Right cardiac atrium (tissue), 5 donors: ENCODE results near the gene IL1A. TPM values are rescaled to one million over a fixed set of nuclear protein-coding genes. Genes with fewer than 3 reads are reported as not detected.

Experiments
- ATAC-seq, 2 donors: fragments of 200-7000 bp; cut with Tn5 transposase; one replicate each; pipeline versions ENCODE4 v1.8.0 to v1.9.1; 2020; ENCODE audit warnings: moderate library complexity in 2 of 2, mild to moderate bottlenecking in 1 of 2
- DNase-seq, 3 donors: peaks; one replicate each; pipeline ENCODE4 v3.0.0-alpha.2; 2020
- H3K27ac ChIP-seq: one replicate; pipeline ENCODE4 v1.5.1; 2013; ENCODE audit warnings: mild to moderate bottlenecking, low read length, control low read depth, moderate library complexity
- H3K27me3 ChIP-seq: one replicate; pipeline ENCODE4 v1.6.1; 2013; ENCODE audit not compliant: control insufficient read depth, insufficient read depth
- H3K4me1 ChIP-seq: one replicate; pipeline ENCODE4 v1.6.1; 2013; ENCODE audit warnings: low read length; ENCODE audit not compliant: control insufficient read depth, insufficient read depth
- H3K4me3 ChIP-seq: one replicate; pipeline ENCODE4 v1.5.1; 2013; ENCODE audit warnings: low read length, control low read depth
- H3K9me3 ChIP-seq: one replicate; pipeline ENCODE4 v1.6.1; 2013; ENCODE audit warnings: low read length; ENCODE audit not compliant: control insufficient read depth
- WGBS: extraction: QIAGEN DNeasy Blood & Tissue Kit; methylation state at CpG from one replicate; pipeline ENCODE4 v1.1.7; 2013; 5-methylcytosine and 5-hydroxymethylcytosine counted together
- intact Hi-C, 4 donors: fragments of 100-400 bp; cut with DNase I; formaldehyde crosslinking; loops; one replicate each; pipeline versions ENCODE4 v1.11.0 to v1.14.0; 2022 to 2023
- polyA plus RNA-seq: library from polyadenylated mRNA; stranded (reverse); fragments of 200-250 nt; gene quantifications from one replicate; pipeline ENCODE4 v1.2.3, GENCODE V29; 2013
- total RNA-seq, 4 donors: library from RNA; stranded (reverse); fragmentation: NEBNext Ultra II Directional; extraction: Animal tissue kit (Norgen Biotek cat#: 25700); gene quantifications; one replicate each; pipeline ENCODE4 v1.2.1, GENCODE V29; 2021
- donor health status: healthy with polysubstance abuse.
- donor health status: DM: no; HTN: yes; CAD: no.
- donor health status: DM: no; HTN: no; CAD: no.
- donor health status: DM: no; HTN: yes; CAD: no; lungs with severe emphysema.
- donor health status: DM: yes; HTN: yes; CAD: no.

The IL1A gene
- total and polyA plus RNA-seq, 5 donors, result not detected

DNA sequence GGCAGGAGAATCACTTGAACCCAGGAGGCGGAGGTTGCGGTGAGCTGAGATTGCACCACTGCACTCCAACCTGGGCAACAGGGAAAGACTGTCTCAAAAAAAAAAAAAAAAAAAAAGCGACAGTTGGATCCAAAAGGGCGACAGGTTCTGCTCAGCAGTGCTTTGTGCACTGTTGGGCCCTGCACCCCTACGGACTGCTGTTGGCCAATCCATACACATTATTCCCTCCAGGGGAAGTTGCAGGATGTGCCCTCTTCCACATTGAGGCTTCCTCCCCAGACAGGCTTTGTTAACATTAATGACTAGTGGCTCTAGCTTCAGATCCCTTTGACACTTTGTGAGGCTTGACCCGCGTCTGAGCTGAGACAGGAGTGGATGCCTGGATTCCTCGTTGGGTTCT is 54.1 kb downstream of the IL1A start:
- H3K4me3 ChIP-seq, result no peak overlapping the region
- intact Hi-C loops, result no loop called here
- ATAC-seq, result no peak
- H3K9me3 ChIP-seq, result no peaks in the 10 kb centered on the region
- H3K27ac ChIP-seq, result no peak overlapping the region
- WGBS, result 78% methylated on average over 8 of the region's 8 CpGs
- no peaks in the 10 kb centered on the region for H3K27me3 ChIP-seq
- no peak for DNase-seq
- no peaks in the 10 kb centered on the region for H3K4me1 ChIP-seq

GRCh38 chr2:112728378-112729175 is 55.7 kb downstream of the IL1A start:
- intact Hi-C loops, result loop anchor here (5.0 kb wide), 2 partner anchors 101 to 126 kb away; no protein-coding TSS in a partner anchor
- DNase-seq (no peak), ATAC-seq (no peak)
- Histone ChIP-seq H3K27me3 (no peaks in the 10 kb centered on the region), H3K4me3 (no peak overlapping the region), H3K4me1 (no peaks in the 10 kb centered on the region), H3K27ac (no peak overlapping the region), H3K9me3 (no peaks in the 10 kb centered on the region)
- WGBS, result 49% methylated on average over 11 of the region's 11 CpGs

DNA sequence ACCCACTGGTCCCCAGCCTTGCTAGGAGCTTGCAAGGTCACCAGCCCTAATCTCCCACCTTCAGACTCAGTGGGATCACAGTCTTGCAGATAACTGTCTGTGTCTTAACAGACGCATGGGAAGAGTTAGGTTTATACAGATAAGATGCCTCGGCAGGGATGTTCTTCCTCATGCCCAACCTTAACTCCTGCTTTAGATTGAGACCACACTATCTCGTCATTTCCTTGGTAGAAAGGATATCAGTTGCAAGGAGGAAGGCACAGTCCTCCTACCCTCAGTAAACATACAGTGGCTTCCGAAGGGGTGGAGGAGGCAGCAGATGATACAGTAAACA is 56.3 kb downstream of the IL1A start:
- Histone ChIP-seq H3K27me3 (no peaks in the 10 kb centered on the region), H3K9me3 (no peaks in the 10 kb centered on the region), H3K4me1 (no peaks in the 10 kb centered on the region), H3K27ac (no peak overlapping the region), H3K4me3 (no peak overlapping the region)
- DNase-seq, result no peak
- ATAC-seq, result no peak
- 42% methylated on average over 4 of the region's 4 CpGs for WGBS
- intact Hi-C loops, result loop anchor here (5.0 kb wide), 2 partner anchors 101 to 126 kb away; no protein-coding TSS in a partner anchor

DNA sequence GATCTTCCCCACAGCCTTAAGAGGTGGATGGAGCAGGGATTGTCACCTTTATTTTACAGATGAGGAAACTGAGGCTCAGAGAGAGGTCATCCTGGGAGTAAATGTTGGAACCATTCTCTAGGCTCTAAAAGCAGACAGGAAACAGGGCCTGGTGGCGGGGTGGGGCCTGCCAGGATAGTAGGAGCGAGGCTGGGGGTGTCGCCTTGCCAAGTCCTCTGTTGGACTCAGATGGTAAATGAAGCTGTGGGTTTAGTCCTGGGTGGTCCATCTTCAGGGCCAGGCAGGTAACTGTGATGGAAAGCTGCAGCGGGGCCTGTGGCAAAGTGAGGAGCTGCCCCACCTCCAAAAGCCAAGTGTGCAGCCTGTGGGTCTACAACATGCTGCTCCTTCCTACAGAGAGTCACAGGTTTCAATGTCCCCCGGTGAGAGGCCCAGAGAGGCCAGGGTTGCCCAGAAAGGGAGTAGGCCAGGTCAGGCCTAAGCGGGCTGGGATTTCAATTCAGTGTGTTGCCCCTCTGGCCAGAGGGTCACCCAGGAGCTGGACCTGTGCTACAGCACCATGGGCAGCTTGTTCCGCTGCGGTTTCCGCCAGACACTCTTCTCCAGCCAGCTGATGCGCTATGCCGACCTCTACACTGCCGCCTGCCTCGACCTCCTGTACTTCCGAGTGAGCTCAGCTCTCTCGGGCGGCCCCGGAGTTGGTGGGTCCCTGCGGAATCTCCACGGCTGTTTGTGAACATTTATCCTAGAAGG is 56.8 kb downstream of the IL1A start:
- Histone ChIP-seq H3K4me1 (no peaks in the 10 kb centered on the region), H3K9me3 (no peaks in the 10 kb centered on the region), H3K27ac (no peak overlapping the region), H3K4me3 (no peak overlapping the region), H3K27me3 (no peaks in the 10 kb centered on the region)
- ATAC-seq (no peak), DNase-seq (no peak)
- intact Hi-C loops, result loop anchor here (2.0 to 5.0 kb wide), 4 partner anchors 100 to 127 kb away; no protein-coding TSS in a partner anchor
- WGBS, result 76% methylated on average over 19 of the region's 19 CpGs

DNA sequence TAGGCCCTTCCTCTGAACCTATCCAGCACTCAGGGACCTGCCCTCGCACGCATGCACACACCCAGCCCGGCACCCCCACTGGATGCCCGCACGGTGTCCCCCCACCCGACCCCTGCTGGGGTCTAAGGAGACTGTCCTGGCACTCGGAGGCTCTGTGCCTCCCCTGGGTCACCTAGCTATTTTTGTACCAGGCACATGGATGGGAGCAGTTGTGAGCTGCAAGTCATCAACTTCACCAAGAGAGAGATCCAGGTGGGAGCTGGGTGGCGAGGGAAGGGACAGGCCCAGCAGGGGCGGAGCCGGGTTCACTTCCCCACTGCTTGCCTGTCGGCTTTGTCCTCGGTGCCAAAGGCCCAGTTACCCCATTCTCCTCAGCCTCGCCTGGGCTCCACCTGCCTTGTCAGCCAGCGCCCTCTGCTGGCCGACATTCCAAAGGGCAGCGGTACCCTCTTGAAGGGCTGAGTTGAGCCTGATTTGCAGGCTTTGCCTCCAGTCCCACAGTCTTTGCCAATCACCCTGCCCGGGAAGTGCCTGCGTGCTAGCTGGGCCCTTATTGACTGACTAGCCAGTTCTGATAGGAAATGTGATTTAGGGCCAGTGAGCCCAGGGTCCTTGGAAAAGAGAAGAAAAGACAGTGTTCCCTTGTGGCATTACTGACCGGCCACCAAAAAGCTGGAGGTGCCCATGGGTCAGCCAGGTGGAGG is 57.7 kb downstream of the IL1A start:
- peak; percentile 89 to 96 (median 95) for DNase-seq
- Histone ChIP-seq H3K9me3 (no peaks in the 10 kb centered on the region), H3K4me1 (no peaks in the 10 kb centered on the region), H3K27ac (no peak overlapping the region), H3K27me3 (no peaks in the 10 kb centered on the region), H3K4me3 (no peak overlapping the region)
- ATAC-seq, result peak; percentile 91 to 93
- 29% methylated on average over 19 of the region's 19 CpGs for WGBS
- intact Hi-C loops, result loop anchor here (2.0 to 5.0 kb wide), 4 partner anchors 99 to 126 kb away; no protein-coding TSS in a partner anchor

DNA sequence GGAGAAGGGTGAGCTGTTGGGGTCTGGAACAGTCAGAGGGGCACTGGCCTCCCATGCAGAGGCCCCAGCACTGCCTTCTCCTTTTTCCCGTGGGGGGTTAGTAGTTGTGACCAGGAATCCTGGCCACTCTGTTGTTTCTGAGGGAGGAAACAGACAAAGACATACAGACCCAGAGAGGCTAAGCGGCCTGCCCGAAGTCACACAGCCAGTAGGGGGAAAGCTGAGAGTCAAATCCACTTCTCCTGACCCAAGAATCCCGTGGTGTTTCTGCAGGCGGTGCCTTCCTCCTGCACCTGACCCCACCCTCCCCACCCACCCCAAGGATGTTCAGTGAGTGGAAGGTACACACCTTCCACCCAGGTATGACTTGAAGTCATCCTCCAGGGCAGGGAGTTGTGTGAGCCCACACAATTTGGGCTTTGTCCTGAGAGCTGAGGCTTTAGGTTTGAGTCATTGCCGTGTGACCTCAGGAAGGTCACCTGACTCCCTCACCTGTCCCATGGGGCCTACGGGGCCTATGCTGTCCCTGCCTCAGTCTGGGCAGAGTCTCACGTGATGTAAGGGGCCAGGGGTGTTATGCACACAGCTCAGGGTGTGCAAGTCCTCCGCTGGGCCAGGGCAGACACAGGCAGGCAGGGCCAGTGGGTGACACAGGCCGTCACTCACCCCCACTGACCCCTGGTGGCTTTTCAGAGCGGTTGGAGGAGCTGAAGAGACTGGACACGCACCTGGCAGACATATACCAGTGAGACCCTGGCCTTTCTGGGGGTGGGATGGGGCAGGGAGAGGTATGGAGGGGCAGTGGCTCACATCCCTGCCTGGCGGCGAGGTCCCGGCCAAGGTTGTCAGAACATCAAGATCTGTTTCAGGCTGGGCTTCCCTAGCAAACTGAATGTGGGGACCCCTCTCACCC is 58.5 kb downstream of the IL1A start:
- WGBS, result 91% methylated on average over 15 of the region's 15 CpGs
- Histone ChIP-seq H3K27me3 (no peaks in the 10 kb centered on the region), H3K9me3 (no peaks in the 10 kb centered on the region), H3K4me3 (no peak overlapping the region), H3K4me1 (no peaks in the 10 kb centered on the region), H3K27ac (no peak overlapping the region)
- intact Hi-C loops, result loop anchor here (2.0 to 5.0 kb wide), 4 partner anchors 98 to 125 kb away; no protein-coding TSS in a partner anchor
- no peak for DNase-seq
- ATAC-seq, result no peak

DNA sequence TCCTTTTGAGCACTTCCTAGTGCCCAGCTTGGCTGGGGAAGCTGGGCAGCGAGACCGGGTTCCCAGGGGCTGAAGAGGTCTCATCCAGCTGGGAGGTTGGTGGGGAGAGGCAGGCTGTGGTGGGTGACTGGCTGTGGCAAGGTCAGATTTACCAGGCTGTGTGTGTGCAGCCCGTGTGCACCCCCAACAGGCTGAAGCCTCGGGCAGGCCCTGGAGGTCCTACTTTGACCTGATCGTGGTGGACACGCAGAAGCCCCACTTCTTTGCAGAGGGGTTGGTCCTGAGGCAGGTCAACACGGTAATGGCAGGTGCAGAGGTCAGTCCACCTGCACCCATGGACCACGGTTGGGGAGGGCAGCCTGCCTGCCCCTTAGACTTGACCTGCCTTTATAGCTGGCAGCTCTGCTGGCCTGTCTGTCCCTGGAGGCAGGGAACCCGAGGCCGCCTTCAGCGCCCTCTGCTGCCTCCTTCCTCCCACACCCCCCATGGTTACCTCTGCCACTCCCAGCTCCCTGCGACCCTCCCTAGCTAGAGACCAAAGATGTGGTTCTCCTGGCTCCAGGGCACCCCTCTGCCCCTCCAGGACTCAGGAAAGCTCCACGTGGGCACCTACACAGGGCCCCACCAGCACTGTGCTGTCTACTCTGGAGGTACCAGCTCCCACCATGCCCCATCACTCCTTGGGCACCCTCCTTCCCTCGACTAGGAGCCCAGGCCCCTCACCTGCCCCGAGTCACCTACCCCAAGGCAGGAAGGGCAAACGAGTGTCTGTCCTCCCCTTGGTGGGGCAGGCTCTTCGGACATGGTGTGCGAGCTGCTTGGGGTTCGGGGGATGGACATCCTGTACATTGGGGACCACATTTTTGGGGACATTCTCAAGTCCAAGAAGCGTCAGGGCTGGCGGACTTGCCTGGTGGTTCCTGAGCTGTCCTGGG is 59.4 kb downstream of the IL1A start:
- Histone ChIP-seq H3K27me3 (no peaks in the 10 kb centered on the region), H3K27ac (no peak overlapping the region), H3K4me1 (no peaks in the 10 kb centered on the region), H3K9me3 (no peaks in the 10 kb centered on the region), H3K4me3 (no peak overlapping the region)
- ATAC-seq (no peak), DNase-seq (no peak)
- 85% methylated on average over 21 of the region's 21 CpGs for WGBS
- intact Hi-C loops, result loop anchor here (5.0 kb wide), 2 partner anchors 98 to 123 kb away; no protein-coding TSS in a partner anchor

- intact Hi-C loops, result no loop called here
- H3K27ac ChIP-seq, result no peak overlapping the region
- H3K27me3 ChIP-seq, result no peaks in the 10 kb centered on the region
- DNase-seq (no peak), ATAC-seq (no peak)
- H3K4me3 ChIP-seq, result no peak overlapping the region
- WGBS, result 97% methylated on average over 8 of the region's 8 CpGs
- H3K9me3 ChIP-seq, result no peaks in the 10 kb centered on the region
- H3K4me1 ChIP-seq, result no peaks in the 10 kb centered on the region
Observed at GRCh38 chr2:112723995-112724394, 60.3 kb downstream of the IL1A start.
